Kidney (tissue), 14 donors: ENCODE data around the gene CCBE1. TPM values are rescaled to one million over a fixed set of nuclear protein-coding genes. Genes with fewer than 3 reads are reported as not detected.

ENCODE experiments used
- DNase-seq, 5 donors: peaks; one replicate each; pipeline ENCODE4 v3.0.0-alpha.2; 2013 to 2020
- FAIRE-seq: peaks from 2 replicates; lab custom pipeline; 2012; peaks lifted over from hg19 to GRCh38; lab: Jason Lieb, UNC
- H3K27ac ChIP-seq, 2 donors: one replicate each; pipeline ENCODE4 v1.7.0; 2013; ENCODE audit warnings: low read depth in 2 of 2, low read length in 2 of 2, inconsistent platforms in 1 of 2
- H3K27me3 ChIP-seq: one replicate; pipeline ENCODE4 v1.7.1; 2013; ENCODE audit warnings: low read length, inconsistent platforms; ENCODE audit not compliant: control insufficient read depth, insufficient read depth
- H3K36me3 ChIP-seq, 3 donors: one replicate each; pipeline versions ENCODE4 v1.7.0 to v1.7.1; 2013; ENCODE audit warnings: low read length in 3 of 3, control low read depth in 1 of 3, inconsistent platforms in 1 of 3; ENCODE audit not compliant: insufficient read depth in 3 of 3, control insufficient read depth in 2 of 3
- H3K4me1 ChIP-seq, 3 donors: one replicate each; pipeline versions ENCODE4 v1.7.0 to v1.7.1; 2013; ENCODE audit warnings: low read length in 3 of 3, inconsistent platforms in 1 of 3, low read depth in 1 of 3; ENCODE audit not compliant: control insufficient read depth in 2 of 3, insufficient read depth in 2 of 3
- H3K4me3 ChIP-seq, 3 donors: one replicate each; pipeline versions ENCODE4 v1.7.0 to v1.8.1; 2013; ENCODE audit warnings: low read length in 3 of 3, control low read depth in 1 of 3, inconsistent platforms in 1 of 3
- H3K9ac ChIP-seq, 3 donors: one replicate each; pipeline versions ENCODE4 v1.7.0 to v1.7.1; 2013; ENCODE audit warnings: low read length in 3 of 3, control low read depth in 1 of 3, inconsistent platforms in 1 of 3
- H3K9me3 ChIP-seq, 3 donors: one replicate each; pipeline versions ENCODE4 v1.7.0 to v1.7.1; 2013; ENCODE audit warnings: low read length in 3 of 3, control low read depth in 1 of 3, inconsistent platforms in 1 of 3; ENCODE audit not compliant: control insufficient read depth in 2 of 3, insufficient read depth in 1 of 3
- intact Hi-C: fragments of 100-400 bp; cut with DNase I; formaldehyde crosslinking; loops from one replicate; pipeline ENCODE4 v1.11.1; 2022
- polyA plus RNA-seq: library from polyadenylated mRNA; stranded (reverse); fragments of 350-450 nt; fragmentation: Illumina TruSeq; extraction: RNeasy Lipid Tissue Mini Kit (QIAGEN cat#74804); gene quantifications from one replicate; pipeline ENCODE4 v1.2.3, GENCODE V29; 2014; ENCODE audit warnings: low read depth, low replicate concordance; ENCODE audit not compliant: insufficient read depth
- total RNA-seq: library from RNA; stranded (reverse); fragmentation: NEBNext Ultra II Directional; extraction: Animal tissue kit (Norgen Biotek cat#: 25700); gene quantifications from one replicate; pipeline ENCODE4 v1.2.1, GENCODE V29; 2021
- TF ChIP-seq, protein P1 (sequence below): IDR thresholded peaks from 3 replicates; pipeline ENCODE4 v1.5.1; 2012; ENCODE audit warnings: mild to moderate bottlenecking, moderate library complexity, borderline replicate concordance; ENCODE audit not compliant: insufficient read depth; ENCODE audit errors: extremely low read depth
- donor health status: control.
- donor health status: control.
- donor health status: control.
- donor health status: control.
- donor health status: control.
- donor health status: DM: yes; HTN: yes; CAD: no.
- donor health status: Normal renal cell carcinoma (clear cell type).

CCBE1 gene
- total and polyA plus RNA-seq, 2 donors from 2014 or later: 1.8 to 2.2 TPM

DNA sequence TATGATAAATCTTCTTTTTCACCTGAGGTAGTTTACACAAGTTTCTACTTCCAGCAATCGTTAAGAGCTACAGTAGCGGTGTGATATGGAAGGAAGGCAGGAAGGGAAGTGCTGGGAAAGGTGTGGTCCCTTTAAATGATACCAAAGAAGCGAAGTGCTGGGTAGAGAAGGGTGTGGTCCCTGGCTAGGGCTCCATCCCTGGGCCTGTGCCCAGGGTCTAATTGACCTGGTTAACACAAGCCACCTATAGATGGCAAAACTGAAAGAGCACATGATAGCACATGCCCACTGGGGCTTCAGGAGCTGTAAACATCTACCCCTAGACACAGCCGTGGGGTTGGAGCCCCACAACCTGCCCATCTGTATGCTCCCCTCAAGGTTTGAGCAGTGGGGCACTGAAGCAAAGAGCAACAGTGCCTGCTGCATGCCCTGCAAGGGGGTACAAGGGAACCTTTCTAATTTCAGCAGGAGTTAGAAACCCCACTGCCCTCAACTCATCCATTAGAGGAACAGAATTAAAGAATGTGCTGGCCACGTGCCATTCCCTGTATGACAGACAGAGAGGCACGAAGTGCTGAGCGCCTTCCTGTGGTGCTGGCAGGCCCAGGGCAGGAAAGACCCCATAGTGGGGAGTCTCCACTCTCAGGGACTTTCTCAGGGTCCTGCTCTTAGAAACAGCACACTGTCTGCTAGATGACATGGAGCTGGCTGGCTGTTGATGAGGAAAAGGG is 185.0 kb downstream of the CCBE1 start:
- TF ChIP-seq, protein P1, sequence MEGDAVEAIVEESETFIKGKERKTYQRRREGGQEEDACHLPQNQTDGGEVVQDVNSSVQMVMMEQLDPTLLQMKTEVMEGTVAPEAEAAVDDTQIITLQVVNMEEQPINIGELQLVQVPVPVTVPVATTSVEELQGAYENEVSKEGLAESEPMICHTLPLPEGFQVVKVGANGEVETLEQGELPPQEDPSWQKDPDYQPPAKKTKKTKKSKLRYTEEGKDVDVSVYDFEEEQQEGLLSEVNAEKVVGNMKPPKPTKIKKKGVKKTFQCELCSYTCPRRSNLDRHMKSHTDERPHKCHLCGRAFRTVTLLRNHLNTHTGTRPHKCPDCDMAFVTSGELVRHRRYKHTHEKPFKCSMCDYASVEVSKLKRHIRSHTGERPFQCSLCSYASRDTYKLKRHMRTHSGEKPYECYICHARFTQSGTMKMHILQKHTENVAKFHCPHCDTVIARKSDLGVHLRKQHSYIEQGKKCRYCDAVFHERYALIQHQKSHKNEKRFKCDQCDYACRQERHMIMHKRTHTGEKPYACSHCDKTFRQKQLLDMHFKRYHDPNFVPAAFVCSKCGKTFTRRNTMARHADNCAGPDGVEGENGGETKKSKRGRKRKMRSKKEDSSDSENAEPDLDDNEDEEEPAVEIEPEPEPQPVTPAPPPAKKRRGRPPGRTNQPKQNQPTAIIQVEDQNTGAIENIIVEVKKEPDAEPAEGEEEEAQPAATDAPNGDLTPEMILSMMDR: no peak
- intact Hi-C loops: no loop called here
- H3K9me3 ChIP-seq: no peaks in the 10 kb centered on the region
- H3K4me1 ChIP-seq: no peaks in the 10 kb centered on the region
- DNase-seq (no peak), FAIRE-seq (no peak)
- H3K27ac ChIP-seq: no peak overlapping the region
- no peaks in the 10 kb centered on the region for H3K36me3 ChIP-seq
- no peaks in the 10 kb centered on the region for H3K27me3 ChIP-seq
- H3K9ac ChIP-seq: no peak overlapping the region
- no peak overlapping the region for H3K4me3 ChIP-seq

DNA sequence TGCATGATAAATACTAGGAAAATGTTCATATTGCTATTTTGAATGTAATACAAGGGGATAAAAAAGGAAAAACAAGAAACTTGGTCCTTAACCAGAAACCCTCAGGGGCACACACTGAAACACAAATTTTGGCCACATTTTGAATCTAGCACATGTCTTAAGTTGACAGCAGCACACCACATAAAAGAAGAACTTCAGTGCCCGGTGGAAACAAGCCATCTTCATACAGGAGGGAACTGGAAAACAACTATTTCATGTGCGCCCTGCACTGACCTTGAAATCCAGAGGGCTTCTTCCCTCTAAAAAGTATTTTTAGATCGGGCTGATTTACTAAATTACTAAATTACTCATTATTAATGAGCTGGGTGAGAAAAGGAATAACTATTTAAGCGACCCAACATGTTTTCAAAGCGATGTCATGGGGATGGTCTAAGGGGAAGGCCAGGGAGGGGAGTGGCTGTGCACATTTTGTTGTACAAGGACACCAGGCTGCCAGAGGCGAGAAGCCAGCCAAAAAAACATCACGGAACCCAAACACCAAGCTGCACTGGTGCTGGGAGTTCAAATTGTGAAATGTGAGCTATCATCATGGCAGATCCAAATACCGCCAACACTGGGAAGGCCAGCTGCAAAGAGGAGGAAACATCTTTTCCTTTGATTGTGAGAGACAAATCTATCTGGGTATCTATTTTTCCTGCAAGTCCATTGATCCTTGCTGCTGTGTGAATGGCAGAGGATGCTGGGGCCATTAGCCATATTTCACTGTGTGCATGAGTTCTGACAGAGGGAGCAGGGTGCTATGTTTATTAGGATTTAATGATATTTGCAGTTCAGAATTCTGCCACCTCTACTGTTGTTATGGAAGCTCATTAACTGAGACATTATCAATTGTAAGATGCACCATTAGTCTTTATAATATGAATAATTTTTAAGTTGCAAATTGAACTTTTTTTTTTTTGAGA is 187.5 kb downstream of the CCBE1 start:
- Histone ChIP-seq H3K9ac (no peak overlapping the region), H3K4me1 (no peaks in the 10 kb centered on the region), H3K4me3 (no peak overlapping the region), H3K9me3 (no peaks in the 10 kb centered on the region), H3K27me3 (no peaks in the 10 kb centered on the region), H3K36me3 (no peaks in the 10 kb centered on the region), H3K27ac (no peak overlapping the region)
- FAIRE-seq (no peak), DNase-seq (no peak)
- TF ChIP-seq, protein P1: no peak
- intact Hi-C loops: no loop called here

DNA sequence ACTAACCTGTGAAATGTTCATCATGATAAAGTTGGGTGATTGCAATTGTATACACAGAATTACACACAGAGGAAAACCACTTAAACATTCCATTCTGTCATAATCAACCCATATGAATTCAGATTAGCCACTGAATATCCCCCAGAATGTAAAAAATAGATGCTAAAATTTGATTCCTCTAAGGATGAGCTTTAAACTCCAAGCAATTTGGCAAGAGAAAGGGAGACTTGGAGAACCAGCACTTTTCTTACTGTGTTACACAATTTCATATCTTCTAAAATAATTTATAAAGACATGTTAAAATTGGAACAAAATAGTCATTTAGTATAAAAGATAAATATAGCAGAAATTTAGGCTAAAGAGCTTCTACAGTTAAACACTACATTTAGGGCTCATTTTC is 191.9 kb downstream of the CCBE1 start:
- H3K4me3 ChIP-seq: no peak overlapping the region
- no peak overlapping the region for H3K9ac ChIP-seq
- no peak for FAIRE-seq
- no peaks in the 10 kb centered on the region for H3K36me3 ChIP-seq
- H3K27me3 ChIP-seq: no peaks in the 10 kb centered on the region
- peaks cover 0 to 8% (median 4%) of the 10 kb centered on the region in 3 donors for H3K4me1 ChIP-seq
- intact Hi-C loops: no loop called here
- TF ChIP-seq, protein P1: no peak
- no peaks in the 10 kb centered on the region for H3K9me3 ChIP-seq
- no peak overlapping the region for H3K27ac ChIP-seq
- no peak for DNase-seq
